Nasal cavity respiratory epithelium epithelial cell of viscerocranial mucosa (primary cell): ENCODE data around the gene ZNF276. TPM values are rescaled to one million over a fixed set of nuclear protein-coding genes. Genes with fewer than 3 reads are reported as not detected.

Source experiments
- total RNA-seq: library from RNA; depleted of rRNA; stranded (reverse); fragments of >200 nt; gene quantifications from 2 replicates; pipeline ENCODE4 v1.2.3, GENCODE V29; 2014

Gene ZNF276
- 18.8 and 29.0 TPM in 2 replicates for total RNA-seq

GRCh38 chr16:89720813-89721545 lies at the start of gene ZNF276, which contains the start of gene VPS9D1:
TSS of gene ZNF276 (plus strand) at chr16:89721537. CDS start at chr16:89721641, 104 bp downstream.
TSS of gene VPS9D1 (minus strand) at chr16:89720898. CDS start at chr16:89720861, 37 bp downstream.

GRCh38 chr16:89686520-89687091 lies 34.7 kb upstream of the ZNF276 start, which contains the start of gene CDK10:
TSS of gene CDK10 (plus strand) at chr16:89686689. CDS start at chr16:89686711, 22 bp downstream.

GRCh38 chr16:89701425-89702406 lies 19.6 kb upstream of the ZNF276 start, which contains the start of gene SPATA2L:
TSS of gene SPATA2L (minus strand) at chr16:89701705. CDS start at chr16:89701232, 473 bp downstream.

Other genes with a start within 250 kb of the ZNF276 start
- 50.6 and 144 TPM in 2 replicates for gene ANKRD11, start 231.0 kb upstream of the ZNF276 start, total RNA-seq
- gene SPG7, start 213.1 kb upstream of the ZNF276 start, total RNA-seq = 44.1 and 86.4 TPM in 2 replicates
- 2,243 and 2,962 TPM in 2 replicates for gene RPL13, start 160.9 kb upstream of the ZNF276 start, total RNA-seq
- gene CPNE7, start 145.8 kb upstream of the ZNF276 start, total RNA-seq = 1.00 and 3.1 TPM in 2 replicates
- gene DPEP1, start 107.9 kb upstream of the ZNF276 start, total RNA-seq = not detected in 2 replicates
- 82.4 and 91.3 TPM in 2 replicates for gene CHMP1A, start 63.8 kb upstream of the ZNF276 start, total RNA-seq
- gene SPATA33, start 63.7 kb upstream of the ZNF276 start, total RNA-seq = 1.4 and 3.2 TPM in 2 replicates
- gene CDK10, start 34.8 kb upstream of the ZNF276 start, total RNA-seq = 23.6 and 38.9 TPM in 2 replicates
- gene SPATA2L, start 19.8 kb upstream of the ZNF276 start, total RNA-seq = 10.7 and 16.7 TPM in 2 replicates
- 2.7 and 6.0 TPM in 2 replicates for gene VPS9D1, start 639 bp upstream of the ZNF276 start, total RNA-seq
- 0.85 and 1.0 TPM in 2 replicates for gene FANCA, start 95.1 kb downstream of the ZNF276 start, total RNA-seq
- 0.68 and 2.9 TPM in 2 replicates for gene SPIRE2, start 106.9 kb downstream of the ZNF276 start, total RNA-seq
- 88.5 and 107 TPM in 2 replicates for gene TCF25, start 152.1 kb downstream of the ZNF276 start, total RNA-seq
- gene MC1R, start 197.3 kb downstream of the ZNF276 start, total RNA-seq = 0.68 and 5.1 TPM in 2 replicates
- gene TUBB3, start 201.8 kb downstream of the ZNF276 start, total RNA-seq = 13.7 and 43.2 TPM in 2 replicates
- 59.1 and 93.4 TPM in 2 replicates for gene DEF8, start 227.2 kb downstream of the ZNF276 start, total RNA-seq